NCI-H1436 (cell line): ENCODE data around the gene PDK3.

Experiments used
- DNase-seq: peaks from one replicate; lab custom pipeline; 2025; lab: John Stamatoyannopoulos, UW

PDK3 gene

DNA sequence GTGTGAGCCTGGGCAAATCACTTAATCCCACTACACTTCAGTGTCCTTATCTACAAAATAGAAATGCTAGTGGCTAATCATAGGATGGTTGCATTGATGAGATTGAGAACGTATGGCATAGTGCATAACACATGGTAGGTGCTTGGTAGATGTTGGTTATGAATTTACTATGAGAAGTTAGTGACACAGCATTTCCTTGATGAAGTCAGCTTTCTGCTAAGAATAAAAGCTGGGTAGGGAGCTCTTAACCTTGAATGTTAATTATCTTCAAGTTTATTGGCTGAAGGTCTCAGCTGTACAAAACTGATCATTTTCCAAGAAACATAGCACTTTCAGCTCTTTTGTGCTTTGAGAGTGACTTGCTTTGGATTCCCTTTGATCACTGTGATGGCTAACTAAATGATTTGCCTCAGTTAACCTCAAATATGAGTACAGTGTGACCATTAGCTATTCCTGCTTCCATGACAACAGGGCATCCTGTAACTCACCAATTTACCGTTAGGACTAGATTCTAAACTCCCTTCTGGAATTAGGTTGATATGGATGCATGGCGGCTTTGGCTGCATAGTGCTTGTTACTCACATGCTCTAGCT lies 17.8 kb downstream of the PDK3 start:
- no peak for DNase-seq

DNA sequence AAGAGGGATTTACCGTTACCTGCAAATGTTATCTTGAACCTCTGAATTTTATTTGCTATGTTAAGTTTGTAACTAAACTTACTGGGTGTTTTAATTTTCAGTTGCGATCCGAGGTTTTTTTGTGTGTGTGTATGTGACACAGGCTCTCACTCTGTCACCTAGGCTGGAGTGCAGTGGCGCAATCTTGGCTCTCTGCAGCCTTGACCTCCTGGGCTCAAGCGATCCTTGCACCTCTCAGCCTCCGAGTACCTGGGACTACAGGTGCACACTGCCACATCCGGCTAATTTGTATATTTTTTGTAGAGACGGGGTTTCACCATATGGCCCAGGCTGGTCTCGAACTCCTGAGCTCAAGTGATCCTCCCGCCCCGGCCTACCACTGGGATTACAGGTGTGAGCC lies 18.5 kb downstream of the PDK3 start:
- DNase-seq, result no peak

DNA sequence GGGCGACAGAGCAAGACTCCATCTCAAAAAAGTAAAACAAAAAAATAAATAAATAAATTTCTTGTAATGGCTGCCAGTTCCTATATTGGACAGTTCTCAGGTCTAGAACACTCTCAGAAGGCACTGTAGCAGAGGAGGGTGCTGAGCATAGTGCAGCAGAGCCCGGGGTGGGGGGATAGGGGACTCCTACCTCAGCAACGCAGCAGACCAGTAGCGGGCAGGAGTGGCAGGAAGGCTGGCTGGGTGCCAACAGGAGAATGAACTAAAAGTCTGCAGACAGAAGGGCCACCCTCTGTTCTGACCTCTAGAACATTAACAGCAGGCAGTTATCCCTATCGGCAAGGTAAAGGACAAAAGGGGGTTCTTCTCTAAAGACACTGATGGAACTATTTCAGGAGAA lies 20.2 kb downstream of the PDK3 start:
- DNase-seq, result no peak

DNA sequence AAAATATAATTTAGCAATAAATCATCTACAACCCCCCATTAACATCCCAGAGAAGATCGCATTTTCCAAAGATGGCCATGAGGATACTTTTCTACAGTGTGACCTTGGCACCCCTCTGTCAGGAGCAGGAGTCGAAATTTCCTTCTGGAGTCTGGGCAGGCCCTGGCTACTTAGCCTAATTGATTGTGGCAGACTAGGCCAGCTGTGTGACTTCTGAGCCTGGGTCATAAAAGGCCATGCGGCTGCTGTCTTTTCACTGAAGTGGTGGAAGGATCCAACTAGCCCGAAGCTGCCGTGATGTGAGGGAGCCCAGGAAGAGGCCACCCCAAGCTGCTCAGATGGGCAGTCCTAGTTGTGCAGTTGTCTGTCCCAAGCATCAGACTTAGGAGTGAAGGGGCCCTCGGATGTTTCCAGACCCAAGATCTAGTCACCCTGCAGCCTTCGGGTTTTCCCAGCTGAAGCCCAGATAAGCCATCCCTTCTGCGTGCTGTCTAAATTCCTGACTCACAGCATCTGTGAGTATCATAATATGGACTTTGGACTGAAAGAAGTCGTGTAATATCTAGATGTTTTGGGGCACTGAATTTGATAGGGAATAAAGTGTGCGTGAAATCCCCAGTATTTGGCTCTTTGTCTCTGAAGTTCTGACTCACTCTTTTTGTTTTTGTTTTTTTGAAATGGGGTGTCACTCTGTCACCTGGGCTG lies 21.0 kb downstream of the PDK3 start:
- DNase-seq, result no peak

DNA sequence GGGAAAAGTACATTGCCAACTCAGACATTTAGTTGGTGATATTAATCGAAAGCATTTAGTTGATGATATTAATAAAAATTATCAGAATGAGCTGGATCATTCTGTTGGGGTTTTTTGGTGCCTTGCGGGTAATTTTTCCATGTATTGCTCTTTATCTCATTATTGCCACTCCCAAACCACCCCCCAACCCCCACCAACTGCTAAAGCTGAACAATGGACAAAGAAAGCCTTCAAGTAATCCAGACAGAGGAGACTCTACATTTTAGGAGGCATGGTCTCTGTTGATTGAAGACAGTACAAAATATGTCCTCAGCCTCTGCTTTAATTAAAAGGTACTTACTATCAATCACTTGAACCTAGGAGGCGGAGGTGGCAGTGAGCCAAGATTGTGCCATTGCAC lies 22.5 kb downstream of the PDK3 start:
- DNase-seq, result no peak

DNA sequence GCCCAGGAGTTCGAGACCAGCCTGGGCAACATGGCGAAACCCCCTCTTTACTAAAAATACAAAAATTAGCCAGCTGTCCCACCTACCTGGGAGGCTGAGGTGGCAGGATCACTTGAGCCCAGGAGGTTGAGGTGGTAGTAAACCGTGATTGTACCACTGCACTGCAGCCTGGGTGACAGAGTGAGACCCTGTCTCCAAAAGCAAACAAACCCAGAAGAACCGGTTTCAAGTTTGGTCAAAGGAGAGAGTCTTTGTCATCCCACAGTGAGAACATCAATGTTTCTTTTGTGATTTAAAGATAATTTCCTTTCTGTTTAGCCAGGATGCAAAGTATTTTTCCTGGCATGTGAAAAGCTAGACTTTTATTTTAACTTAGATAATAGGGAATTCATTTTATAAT lies 26.7 kb downstream of the PDK3 start:
- no peak for DNase-seq

DNA sequence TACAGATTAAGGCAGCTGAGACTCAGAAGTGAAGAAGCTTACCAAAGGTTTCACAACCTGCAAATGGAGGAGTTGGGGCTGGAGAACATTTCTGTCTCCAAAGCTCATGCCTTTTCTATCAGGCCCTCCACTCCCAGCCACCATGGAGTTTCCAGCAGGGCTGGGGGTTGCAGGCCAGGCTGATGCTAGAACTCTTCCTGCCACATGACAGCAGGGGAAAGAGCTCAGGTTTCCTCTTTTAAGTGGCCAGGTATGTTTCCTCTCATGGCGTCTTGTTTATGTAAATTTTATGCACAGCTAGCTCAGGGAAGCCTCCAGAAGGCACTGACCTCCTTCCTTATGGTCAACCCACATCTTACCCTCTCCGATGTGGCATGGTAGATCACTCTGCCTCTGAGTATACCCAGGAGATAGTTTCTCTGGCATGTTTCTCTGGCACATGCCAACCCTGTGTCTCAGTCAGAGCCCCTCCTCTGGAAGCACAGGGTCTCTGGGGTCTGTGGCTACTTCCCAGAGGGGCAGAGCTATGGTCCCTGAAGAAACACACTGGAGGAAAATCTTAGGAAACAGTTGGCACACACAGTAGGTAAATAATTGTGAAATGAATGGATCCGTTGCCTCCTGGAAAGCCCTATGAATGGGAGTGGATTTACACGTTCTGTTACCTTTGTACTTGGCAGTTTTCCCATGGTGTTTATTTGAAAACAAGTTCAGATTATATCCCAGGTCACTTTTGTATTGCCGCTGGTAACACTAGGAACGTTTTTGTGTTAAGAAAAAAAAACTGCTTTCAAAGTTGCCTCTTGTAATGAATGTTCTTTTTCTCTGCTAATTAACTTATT lies 28.9 kb downstream of the PDK3 start:
- no peak for DNase-seq

DNA sequence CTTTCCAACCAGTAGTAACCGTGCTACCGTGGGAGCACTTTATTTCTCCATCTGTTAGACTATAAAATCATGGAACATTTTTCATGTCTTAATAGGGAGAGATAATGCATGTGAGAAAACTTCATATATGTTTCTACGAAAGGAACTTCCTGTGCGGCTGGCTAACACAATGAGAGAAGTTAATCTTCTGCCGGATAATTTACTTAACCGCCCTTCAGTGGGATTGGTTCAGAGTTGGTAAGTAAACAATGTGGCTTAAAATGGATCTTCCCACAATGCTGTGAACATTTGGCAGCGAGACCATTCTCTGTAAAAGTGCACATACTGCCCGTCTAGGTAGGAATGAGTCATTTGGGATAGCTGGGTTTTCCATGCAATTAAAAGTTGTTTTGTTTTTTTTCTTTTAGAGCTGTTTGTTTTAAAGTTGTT lies 29.6 kb downstream of the PDK3 start:
- DNase-seq, result no peak

DNA sequence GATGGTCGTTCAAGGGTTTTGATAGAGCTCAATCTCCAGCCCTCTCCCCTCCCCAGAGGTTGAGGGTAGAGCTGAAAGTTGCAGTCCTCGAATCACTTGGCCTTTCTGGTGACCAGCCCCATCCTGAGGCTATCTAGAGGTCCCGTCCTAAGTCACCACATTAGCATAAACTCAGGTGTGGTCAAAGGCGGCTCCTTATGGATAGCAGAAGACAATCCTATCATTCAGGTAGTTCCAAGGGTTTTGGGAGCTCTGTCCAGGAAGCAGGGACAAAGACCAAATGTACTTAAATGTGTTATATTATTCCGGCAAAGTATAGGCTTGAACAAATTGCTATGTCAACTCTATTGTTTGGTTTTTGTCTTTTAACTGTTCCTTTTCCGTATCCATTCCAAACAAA lies 30.6 kb downstream of the PDK3 start:
- no peak for DNase-seq

DNA sequence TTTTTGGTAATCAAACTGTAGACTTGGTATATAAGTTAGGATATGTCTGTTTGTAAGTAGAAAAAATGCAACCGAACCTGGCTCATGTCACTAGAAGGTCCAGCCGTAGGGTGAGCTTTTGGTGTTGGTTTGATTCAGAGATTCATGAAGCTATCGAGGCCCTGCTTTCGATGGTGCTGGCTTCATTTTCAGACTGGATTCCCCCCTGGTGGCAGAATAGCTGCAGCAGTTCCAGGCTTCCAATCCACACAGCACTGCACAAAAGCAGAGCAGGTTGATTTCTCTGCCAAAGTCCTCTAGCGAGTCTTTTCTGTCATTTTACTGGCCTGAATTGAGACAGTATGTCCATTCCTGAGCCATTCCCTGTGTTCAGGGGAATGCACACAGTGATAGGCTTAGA lies 33.1 kb downstream of the PDK3 start:
- no peak for DNase-seq

DNA sequence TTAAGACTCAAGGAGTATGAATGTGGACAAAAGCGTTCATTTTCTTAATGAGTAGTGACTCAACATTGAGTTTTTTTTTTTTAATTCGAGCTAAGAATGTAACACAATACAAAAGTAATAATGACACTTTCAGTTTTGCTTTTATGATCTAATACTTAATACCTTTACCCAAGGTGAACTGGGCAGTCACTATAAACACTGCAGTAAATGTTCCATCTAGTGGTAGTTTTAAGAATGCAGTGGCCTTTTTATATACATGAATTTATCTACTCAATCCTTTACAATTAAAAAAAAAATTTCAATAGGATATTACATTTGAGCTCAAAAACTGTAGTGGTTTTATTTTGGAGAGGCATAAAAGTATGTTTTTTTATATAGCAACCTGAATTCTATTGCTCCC lies 33.9 kb downstream of the PDK3 start:
- no peak for DNase-seq

DNA sequence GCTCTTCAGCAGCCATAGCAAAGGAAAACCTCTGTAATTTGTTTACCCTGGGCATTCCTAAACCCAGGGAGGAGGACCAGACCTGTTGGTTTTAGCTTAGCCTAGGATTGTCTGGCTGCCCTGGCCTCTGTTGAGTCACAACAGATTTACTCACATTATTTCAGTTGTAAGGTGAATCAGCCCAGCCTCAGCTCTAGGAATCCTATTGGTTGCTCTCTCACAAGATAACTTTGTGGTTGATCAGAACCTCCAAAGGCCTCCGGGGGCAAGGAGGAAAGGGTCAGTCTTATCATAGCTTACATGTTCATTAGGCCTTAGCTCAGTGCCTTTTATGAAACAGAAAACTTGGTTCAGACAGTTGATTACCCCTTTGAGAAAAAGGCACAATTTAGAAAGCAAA lies 41.0 kb downstream of the PDK3 start:
- no peak for DNase-seq

DNA sequence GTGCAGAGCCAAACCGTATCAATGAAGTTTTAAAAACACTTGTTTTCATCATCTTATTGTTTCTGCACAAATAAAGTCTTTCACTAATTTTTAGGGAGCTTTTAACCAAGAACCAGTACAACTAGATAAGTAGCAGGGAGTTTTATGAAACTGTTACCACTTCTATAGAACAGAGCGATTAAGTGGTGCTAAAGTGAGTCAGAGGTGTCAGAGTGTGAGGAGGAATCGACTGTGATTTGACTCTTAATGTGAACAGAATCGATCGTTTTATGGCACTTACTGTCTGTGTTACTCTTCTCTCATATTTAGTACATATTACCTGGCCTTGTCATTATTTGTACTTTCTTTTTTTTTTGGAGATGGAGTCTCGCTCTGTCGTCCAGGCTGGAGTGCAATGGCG lies 43.3 kb downstream of the PDK3 start:
- no peak for DNase-seq

DNA sequence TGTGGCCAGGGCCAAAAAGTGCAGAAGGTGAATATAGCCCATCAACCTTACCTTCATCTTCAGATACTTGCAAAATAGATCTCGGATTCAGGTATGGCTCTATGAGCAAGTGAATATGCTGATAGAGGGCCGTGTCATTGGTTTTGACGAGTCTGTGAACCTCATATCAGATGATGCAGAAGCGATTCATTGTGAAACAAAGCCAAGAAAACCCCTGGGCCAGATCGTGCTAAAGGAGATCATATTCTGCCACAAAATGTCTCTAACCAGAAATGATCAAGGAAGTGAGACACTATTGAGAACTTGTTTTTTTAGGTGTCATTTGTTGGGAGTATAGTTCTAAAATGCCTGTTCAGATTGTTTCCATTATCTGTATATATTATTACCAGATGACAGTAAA lies 48.3 kb downstream of the PDK3 start:
- DNase-seq, result no peak

DNA sequence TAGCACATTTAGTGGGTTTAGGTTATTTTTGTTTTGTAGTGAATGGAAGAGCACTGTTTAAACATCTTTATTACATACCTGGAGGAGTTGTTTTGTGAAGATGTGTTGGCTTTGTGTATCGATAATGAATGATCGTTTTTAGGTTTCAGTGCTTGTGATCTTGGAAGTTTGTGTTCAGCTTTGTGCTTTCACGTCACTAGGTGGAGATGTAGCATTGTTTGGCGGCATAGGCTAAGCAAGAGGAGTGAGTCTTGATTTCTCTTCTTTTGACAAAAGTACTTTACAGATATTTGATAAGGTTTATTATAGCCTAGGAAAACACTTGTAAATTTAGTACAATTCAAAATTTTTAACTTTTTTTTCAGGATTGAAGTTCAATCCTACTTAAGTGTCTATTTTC lies 50.4 kb downstream of the PDK3 start:
- DNase-seq, result no peak

DNA sequence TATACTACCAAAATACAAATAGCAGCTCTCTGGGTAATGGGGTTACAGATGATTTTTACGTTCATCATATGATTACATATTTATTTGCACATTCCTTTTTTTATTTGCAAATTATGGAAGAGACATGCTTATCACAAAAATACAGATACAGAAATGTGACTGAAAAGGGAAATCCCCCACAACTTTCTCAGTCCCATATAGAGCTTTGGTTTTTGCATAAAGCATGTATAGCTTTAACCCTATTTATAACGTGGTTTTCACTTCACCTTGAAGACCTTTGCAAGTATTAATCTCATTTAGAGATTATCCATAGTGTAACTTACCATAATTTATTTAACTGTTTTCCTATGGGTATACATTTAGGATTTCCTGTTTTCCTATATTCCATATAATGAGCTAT lies 55.4 kb downstream of the PDK3 start:
- DNase-seq, result no peak

DNA sequence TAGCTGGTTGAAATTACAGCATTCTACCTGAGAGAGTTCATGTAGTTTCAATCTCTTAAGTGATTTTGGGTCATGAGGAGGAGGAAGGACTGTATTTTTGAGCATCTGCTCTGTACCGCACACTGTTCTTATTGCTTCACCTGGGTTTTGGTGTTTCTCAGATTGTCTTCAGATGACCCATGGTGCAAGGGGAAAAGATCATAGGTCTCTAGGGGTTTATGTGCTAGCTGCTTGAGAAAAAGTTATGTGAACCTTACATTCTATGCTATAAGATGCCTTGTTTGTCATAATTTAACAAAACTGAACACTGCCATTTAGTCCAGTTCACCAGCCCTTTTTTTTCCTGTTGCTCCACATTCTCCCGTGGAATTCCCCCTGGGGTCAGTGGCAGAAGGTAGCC lies 60.4 kb downstream of the PDK3 start:
- DNase-seq, result no peak

DNA sequence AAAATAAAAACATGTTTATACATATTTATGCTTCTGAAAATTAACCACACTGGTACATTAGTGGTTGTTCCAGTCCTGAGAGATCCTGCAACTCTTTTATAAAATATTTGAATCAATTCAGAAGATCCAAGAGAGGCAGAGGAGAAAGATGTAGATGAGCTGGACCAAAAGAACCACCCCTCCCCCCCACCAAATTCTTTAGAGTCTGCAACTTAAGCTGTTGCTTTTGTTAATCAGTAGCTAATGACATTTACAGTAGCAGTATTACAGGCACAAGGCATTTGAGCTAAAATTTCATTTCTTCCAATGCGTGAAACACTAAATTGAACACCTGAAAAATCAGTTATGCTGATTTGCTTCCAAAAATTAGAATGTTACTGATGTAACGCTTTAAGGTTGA lies 61.5 kb downstream of the PDK3 start:
- no peak for DNase-seq

DNA sequence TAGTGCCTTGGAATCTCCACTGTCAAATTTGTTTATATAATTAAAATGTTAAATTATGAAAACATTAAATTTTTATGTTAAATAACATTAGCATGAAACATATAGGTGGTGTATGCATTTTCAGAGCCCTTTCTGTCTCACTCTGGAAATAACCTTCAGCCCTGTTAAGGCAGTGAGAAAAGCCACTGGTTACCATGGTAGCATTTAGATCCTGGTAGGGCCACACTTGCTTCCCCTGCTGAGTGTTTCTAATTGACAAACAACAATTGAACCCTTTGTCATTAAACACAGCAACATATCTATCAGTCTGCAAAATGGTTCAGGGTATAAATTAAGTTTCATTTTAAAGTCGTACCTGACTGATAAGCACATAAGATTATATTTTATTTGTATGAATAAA lies 63.5 kb downstream of the PDK3 start:
- DNase-seq, result no peak

DNA sequence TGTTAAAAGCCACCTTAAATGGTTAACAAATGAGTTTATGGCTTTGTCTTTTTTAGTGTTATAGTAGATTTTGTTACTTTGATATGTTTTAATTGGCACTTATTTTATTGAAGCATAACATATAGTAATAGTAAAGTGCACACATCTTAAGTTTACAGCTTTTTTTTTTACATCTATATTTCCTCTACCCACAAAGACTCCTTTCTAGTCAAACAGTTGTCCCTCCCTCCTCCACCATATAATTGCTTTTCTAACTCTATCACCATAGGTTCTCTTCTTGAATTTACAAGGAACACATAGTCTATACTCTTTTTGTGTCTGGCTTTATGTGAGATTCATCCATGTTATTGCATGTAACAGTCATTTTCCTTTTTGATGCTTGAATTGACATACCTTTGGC lies 71.5 kb downstream of the PDK3 start:
- no peak for DNase-seq

DNA sequence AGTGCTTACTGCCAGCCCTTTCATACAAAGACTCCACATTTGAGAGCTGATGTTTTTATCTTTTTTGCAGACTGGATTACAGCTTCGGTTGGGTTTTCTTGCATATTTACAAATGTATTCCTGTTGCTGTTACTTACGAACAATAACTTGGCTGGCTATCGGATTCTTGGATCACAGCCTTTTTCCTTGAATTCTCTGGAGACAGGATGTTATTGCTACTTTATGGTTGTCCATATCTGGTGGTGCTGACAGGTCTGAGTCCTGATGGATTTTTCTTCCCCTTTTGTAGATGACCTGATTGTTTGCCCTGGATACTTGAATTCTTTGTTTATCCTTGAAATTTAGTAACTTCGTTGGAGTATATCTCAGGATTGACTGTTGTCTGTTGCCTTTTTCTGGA lies 77.7 kb downstream of the PDK3 start:
- no peak for DNase-seq

DNA sequence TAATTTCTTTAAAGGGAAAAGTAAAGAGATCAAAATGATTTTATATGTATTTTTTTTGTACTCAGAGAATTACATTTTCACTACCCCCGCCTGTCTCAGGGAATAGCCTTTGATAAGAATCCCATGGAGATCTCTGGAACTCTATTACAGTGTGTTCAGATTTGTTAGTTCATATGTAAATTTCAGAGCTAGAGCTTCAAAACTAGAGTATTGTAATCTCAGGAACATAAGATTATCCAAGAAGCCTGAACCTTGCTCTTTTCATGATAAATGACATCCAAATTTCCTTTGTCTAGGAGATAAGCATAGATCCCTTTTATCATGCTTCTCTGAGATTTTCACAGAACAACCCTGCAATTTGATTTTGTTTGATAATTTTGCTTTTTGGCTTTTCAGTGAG lies 82.9 kb downstream of the PDK3 start:
- no peak for DNase-seq

DNA sequence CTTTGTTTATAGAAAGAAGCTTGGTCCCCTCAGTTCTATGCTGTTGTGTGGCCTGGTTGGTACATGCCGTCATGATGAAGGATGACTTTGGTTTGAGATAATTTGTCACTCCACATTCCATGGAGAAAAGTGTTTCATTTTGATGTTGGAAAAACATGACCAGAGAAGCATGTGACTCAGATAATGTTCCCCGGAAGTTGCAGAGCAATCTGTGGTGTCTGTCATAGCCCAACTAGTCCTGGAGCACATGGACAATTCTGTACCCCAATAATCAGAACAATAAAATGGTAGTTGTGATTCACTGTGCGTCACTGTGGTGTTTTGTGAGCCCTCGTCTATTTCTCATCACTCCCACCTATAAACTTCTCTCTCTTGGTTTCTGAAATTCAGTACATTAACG lies 85.1 kb downstream of the PDK3 start:
- DNase-seq, result no peak
